ENCODE measurements around the gene ITPKB.
"Not testable (repeated sequence)": the region's sequence is repeated elsewhere in the genome, so short reads cannot be mapped to it uniquely, and the experiment has no call there.

GRCh38 chr1:226639206-226639605 is 99.9 kb downstream of the ITPKB start:
- not testable (repeated sequence) for TF ChIP-seq CTCF (IDR thresholded peaks at IDR 0.05; ENCODE audit: low read length); EZH2 (IDR thresholded peaks at IDR 0.05; ENCODE audit: borderline replicate concordance, low read length)
